ENCODE data around the gene ASIC4. TPM values are rescaled to one million over a fixed set of nuclear protein-coding genes. Genes with fewer than 3 reads are reported as not detected.

The ASIC4 gene, protein sequence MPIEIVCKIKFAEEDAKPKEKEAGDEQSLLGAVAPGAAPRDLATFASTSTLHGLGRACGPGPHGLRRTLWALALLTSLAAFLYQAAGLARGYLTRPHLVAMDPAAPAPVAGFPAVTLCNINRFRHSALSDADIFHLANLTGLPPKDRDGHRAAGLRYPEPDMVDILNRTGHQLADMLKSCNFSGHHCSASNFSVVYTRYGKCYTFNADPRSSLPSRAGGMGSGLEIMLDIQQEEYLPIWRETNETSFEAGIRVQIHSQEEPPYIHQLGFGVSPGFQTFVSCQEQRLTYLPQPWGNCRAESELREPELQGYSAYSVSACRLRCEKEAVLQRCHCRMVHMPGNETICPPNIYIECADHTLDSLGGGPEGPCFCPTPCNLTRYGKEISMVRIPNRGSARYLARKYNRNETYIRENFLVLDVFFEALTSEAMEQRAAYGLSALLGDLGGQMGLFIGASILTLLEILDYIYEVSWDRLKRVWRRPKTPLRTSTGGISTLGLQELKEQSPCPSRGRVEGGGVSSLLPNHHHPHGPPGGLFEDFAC
- total RNA-seq (2022) (0.17 TPM in 1 of 2 replicates, not detected in the other), Bru-seq, nascent RNA (percentile 22 among the genes with signal in this experiment), BruChase-seq, experiment 1, labeled RNA remaining after a 6-hour chase (percentile 51 among the genes with signal in this experiment), BruChase-seq, experiment 2, labeled RNA remaining after a 2-hour chase (percentile 37 among the genes with signal in this experiment)
- long read RNA-seq: 0 reads

DNA sequence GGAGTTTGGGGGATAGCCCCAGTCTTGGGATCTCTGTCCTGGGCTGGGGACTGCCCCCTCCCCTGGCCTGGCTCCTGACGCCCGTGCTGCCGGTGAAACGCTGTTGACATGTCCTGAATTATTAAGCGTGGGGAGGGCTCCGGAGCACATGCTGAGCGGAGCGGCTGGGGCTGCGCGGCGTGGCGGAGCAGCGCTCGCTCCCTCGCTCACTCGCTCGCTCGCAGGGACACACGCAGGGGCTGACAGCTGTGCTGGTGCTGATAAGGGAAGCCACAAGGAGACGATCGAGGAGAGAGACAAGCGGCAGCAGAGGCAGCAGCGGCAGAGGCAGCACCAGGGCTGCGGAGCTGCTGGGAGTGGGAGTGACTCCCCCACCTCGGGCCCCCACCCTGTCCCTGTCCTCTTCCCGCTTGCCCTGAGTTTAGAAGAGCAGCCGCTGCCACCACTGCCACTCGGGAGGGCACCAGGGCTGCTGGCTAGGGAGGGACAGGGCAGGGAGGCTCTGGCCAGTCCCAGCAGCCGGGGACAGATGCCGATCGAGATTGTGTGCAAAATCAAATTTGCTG lies at the start of gene ASIC4:
TSS of gene ASIC4 (plus strand) at position 287 of the 566 bp plus-strand sequence. CDS start at position 530, 243 bp downstream.
- no peak within 1 kb of the TSS for H3K4me3 Mint-ChIP-seq (ENCODE audit: unreplicated experiment)
- TF ChIP-seq, protein P1, sequence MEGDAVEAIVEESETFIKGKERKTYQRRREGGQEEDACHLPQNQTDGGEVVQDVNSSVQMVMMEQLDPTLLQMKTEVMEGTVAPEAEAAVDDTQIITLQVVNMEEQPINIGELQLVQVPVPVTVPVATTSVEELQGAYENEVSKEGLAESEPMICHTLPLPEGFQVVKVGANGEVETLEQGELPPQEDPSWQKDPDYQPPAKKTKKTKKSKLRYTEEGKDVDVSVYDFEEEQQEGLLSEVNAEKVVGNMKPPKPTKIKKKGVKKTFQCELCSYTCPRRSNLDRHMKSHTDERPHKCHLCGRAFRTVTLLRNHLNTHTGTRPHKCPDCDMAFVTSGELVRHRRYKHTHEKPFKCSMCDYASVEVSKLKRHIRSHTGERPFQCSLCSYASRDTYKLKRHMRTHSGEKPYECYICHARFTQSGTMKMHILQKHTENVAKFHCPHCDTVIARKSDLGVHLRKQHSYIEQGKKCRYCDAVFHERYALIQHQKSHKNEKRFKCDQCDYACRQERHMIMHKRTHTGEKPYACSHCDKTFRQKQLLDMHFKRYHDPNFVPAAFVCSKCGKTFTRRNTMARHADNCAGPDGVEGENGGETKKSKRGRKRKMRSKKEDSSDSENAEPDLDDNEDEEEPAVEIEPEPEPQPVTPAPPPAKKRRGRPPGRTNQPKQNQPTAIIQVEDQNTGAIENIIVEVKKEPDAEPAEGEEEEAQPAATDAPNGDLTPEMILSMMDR (IDR thresholded peaks at IDR 0.05; ENCODE audit: unreplicated experiment): no peak
- peaks cover 11% of the 10 kb centered on the region for H3K4me1 Mint-ChIP-seq (ENCODE audit: insufficient read depth, unreplicated experiment)
- peaks cover 94% of the 10 kb centered on the region for H3K27me3 Mint-ChIP-seq (ENCODE audit: insufficient read depth, unreplicated experiment)
- intact Hi-C loops (cut with micrococcal nuclease): no loop called here
- POLR2A ChIA-PET: interaction anchor here (1.2 kb wide), 1 partner anchor 112 kb away, joined by 4 read pairs; no protein-coding TSS in a partner anchor
- no peaks in the 10 kb centered on the region for H3K36me3 Mint-ChIP-seq (ENCODE audit: insufficient read depth, unreplicated experiment)
- no peak for DNase-seq (ENCODE audit: unreplicated experiment)
- CTCF ChIA-PET: no interaction called here
- H3K27ac Mint-ChIP-seq (ENCODE audit: low read depth, unreplicated experiment): no peak within 1 kb of the TSS
- H3K9me3 Mint-ChIP-seq (ENCODE audit: unreplicated experiment): no peaks in the 10 kb centered on the region
- no TSS peak for BruUV-seq (replicated peaks)

DNA sequence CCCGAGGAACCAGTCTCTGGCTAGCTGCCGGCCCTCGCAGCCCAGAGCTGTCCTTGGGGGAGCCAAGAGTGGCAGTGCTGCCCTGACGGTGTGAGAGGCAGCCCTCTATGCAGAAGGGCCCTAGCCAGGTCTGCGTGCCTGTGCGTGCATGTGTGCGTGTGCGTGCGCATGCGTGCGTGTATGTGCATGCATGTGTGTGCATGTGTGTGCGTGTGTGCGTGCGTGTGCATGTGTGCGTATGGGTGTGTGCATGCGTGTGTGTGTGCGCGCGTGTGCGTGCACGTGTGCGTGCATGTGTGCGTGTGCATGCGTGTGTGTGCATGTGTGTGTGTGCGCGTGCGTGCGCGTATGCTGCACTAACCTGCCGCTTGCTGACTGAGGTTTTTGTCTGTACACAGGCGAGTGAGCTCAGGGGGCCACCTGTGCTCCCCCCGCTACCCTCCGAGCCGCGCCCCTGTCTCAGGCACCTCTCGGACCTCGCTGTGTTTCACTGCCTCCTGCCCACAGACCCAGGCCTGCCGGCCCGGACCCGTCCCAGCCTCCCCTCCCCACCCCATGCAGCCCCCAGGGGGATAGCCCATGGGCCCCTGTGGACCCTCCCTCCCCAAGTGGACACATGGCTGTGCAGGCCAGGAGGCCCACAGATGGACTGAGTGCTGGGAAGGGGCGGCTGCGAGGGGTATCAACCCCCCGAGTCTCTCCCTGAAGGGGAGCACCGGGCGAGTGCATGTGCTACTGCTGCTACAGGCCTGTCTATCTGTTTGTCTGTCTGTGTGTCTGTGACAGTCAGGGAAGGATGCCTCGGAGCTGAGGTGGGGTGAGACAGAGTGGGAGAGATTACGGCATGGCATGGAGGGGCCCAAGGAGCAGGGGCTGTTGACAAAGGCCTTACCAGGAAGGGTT lies 48.4 kb upstream of the ASIC4 start:
- POLR2A ChIA-PET: interaction anchor here (0.7 kb wide), 1 partner anchor 14 kb away, joined by 4 read pairs; no protein-coding TSS in a partner anchor
- peak overlapping the region; percentile 47 for H3K27ac Mint-ChIP-seq (ENCODE audit: low read depth, unreplicated experiment)
- H3K36me3 Mint-ChIP-seq (ENCODE audit: insufficient read depth, unreplicated experiment): peaks cover 8% of the 10 kb centered on the region
- H3K4me3 Mint-ChIP-seq (ENCODE audit: unreplicated experiment): no peak overlapping the region
- TF ChIP-seq, protein P1 (IDR thresholded peaks at IDR 0.05; ENCODE audit: unreplicated experiment): no peak
- no peaks in the 10 kb centered on the region for H3K9me3 Mint-ChIP-seq (ENCODE audit: unreplicated experiment)
- intact Hi-C loops (cut with micrococcal nuclease): no loop called here
- BruUV-seq (replicated peaks): no TSS peak
- H3K27me3 Mint-ChIP-seq (ENCODE audit: insufficient read depth, unreplicated experiment): no peaks in the 10 kb centered on the region
- no peak for DNase-seq (ENCODE audit: unreplicated experiment)
- H3K4me1 Mint-ChIP-seq (ENCODE audit: insufficient read depth, unreplicated experiment): no peaks in the 10 kb centered on the region
- CTCF ChIA-PET: interaction anchor here (3.1 kb wide), 1 partner anchor 64 kb away, joined by 13 read pairs; no protein-coding TSS in a partner anchor

DNA sequence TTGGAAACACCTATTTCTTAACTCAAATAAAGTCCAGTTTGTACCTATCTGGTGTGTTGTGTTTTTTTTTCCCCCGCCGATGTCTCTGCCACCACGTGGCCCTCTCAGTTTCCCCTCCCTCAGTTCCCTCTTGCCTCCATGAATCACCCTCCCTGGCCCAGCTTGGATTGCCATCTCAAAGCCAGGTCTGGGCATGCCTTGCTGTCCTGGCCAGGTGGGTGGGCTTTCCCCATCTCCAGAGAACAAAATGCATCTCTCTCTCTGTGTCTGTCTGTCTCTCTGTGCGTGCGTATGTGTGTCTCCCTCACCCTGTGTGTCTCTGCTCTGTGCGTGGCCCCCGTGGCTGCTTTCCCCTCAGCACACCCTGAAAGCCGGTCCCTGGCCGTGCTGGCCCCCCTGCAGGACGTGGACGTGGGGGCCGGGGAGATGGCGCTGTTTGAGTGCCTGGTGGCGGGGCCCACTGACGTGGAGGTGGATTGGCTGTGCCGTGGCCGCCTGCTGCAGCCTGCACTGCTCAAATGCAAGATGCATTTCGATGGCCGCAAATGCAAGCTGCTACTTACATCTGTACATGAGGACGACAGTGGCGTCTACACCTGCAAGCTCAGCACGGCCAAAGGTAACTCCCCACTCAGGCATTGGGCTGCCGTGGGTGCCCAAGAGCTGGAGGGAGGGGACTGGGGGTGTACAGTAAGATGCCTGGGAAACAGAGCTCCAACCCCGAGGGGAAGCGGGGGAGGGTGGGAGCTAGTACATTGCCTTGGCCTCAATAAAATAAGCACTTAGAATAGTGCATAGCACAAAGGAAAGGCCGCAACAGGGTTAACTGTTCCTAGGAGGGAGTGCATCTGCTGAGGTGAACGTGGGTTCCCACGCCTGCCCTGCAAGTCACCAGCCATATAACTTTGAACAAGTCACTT lies 47.2 kb upstream of the ASIC4 start:
- Mint-ChIP-seq H3K4me3 (ENCODE audit: unreplicated experiment) (no peak overlapping the region), H3K27ac (ENCODE audit: low read depth, unreplicated experiment) (no peak overlapping the region), H3K9me3 (ENCODE audit: unreplicated experiment) (no peaks in the 10 kb centered on the region), H3K36me3 (ENCODE audit: insufficient read depth, unreplicated experiment) (peaks cover 8% of the 10 kb centered on the region), H3K4me1 (ENCODE audit: insufficient read depth, unreplicated experiment) (no peaks in the 10 kb centered on the region), H3K27me3 (ENCODE audit: insufficient read depth, unreplicated experiment) (no peaks in the 10 kb centered on the region)
- ChIA-PET POLR2A (interaction anchor here (0.7 to 2.1 kb wide), 2 partner anchors 15 to 32 kb away, joined by 3 to 7 read pairs; partner anchors contain the start of gene GMPPA), CTCF (interaction anchor here (1.0 to 3.1 kb wide), 3 partner anchors 9 to 64 kb away, joined by 3 to 13 read pairs (median 6); no protein-coding TSS in a partner anchor)
- intact Hi-C loops (cut with micrococcal nuclease): no loop called here
- no TSS peak for BruUV-seq (replicated peaks)
- TF ChIP-seq, protein P1 (IDR thresholded peaks at IDR 0.05; ENCODE audit: unreplicated experiment): no peak
- peak; percentile 32 for DNase-seq (ENCODE audit: unreplicated experiment)
